SHP77 treated with DMSO at 0.1 percent for 48 hours (cell line): ENCODE measurements around the gene RNF215.

Source experiments
- DNase-seq: peaks from one replicate; lab custom pipeline; 2025; lab: John Stamatoyannopoulos, UW

Gene RNF215

GRCh38 chr22:30332551-30332950 is 54.7 kb downstream of the RNF215 start:
- no peak for DNase-seq
